NCI-H2196 treated with DMSO at 0.1 percent for 48 hours (cell line): Measurements from ENCODE around the gene MAZ.

Source experiments
- DNase-seq: peaks from one replicate; lab custom pipeline; 2025; ENCODE audit not compliant: unreplicated experiment; lab: John Stamatoyannopoulos, UW

The MAZ gene

DNA sequence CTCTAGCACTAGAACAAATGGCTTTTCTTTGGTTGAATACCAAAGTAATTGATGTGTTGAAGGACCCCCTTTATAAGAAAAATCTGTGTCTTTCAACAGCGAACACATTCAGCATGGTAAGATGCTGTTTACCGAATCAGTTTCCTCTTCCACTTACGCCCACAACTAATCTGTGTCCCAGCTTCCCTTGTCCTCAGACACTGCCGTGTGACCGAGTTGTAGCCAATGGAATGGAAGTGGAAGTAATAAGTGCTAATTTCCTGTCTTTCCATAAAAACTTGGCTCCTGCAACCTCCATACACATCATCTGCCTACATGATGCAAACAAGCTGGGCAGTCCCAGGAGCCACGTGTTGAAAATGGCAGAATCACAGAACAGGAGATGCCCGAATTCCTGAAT is 46.3 kb downstream of the MAZ start:
- DNase-seq: no peak

DNA sequence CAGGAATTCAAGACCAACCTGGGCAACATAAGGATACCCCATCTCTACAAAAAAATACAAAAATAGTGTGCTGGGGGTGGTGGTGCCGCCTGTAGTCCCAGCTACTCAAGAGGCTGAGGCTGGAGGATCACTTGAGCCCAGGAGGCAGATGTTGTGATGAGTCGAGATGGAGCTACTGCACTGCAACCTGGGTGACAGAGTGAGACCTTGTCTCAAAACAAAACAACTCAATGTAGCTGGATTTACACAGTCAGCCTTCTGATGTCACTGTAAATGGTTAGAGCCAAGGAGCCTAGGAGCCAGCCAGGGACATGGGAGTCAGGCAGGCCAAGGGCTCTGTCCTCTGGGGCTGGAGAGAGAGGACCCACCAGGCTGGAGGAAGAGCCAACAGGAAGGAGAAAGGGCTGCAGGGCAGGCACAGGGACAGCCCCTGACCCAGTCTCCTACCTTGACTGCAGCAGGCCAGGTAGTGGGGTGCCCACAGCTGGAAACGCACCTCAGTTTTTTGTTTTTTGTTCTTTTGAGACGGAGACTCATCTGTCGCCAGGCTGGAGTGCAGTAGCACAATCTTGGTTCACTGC is 48.3 kb downstream of the MAZ start:
- no peak for DNase-seq

DNA sequence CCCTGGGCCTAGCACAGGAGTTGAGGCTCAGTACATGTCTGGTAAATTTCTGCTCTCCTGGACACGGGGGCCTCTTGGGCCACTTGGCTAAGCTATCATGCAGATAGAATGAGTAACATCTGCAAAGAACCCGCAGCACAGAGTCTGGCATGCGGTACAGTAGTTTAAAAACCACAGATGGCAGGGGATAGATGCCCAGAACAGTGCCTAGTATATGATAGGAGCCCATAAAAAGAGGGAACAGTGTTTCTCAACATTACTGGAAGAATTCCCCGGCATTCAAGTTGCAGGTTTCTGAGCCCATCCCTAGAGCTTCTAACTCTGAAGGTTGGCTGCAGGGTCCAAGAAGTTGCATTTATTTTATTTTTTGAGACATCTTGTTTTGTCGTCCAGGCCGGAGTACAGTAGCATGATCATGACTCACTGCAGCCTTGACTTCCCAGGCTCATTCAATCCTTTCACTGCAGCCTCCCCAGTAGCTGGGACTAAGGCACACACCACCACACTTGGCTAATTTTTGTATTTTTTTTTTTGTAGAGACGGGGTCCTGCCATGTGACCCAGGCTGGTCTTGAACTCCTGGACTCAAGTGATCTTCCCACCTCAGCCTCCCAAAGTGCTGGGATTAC is 50.9 kb downstream of the MAZ start:
- no peak for DNase-seq

DNA sequence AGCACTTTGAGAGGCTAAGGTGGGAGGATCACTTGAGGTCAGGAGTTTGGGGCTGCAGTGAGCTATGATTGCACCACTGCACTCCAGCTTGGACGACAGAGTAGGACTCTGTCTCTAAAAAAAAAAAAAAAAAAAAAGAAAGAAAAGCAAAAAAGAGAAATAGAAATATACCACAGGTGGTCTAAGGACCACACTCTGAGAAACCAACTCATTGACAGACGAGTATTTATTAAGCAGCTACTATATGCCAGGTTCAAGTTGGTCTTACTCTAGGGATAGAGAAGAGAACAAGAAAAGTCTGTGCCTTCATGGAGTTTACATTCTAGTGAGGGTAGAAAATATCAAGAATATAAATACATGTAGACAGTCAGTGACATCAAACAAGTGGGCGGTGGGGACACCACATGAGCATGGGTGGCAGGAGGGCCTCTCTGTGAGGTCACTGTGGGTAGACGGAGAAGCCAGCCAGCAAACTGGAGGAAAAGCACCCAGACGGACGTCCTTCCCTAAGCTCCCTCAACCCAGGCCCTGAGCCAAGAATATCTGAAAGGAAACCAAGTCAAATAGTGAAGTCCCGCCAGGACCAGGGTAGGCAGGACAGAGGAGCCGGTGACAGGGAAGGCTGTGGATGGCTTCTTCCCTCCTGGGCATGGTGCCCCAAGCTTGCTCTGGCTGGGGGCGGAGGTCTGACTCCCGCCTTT is 52.0 kb downstream of the MAZ start:
- DNase-seq: no peak

DNA sequence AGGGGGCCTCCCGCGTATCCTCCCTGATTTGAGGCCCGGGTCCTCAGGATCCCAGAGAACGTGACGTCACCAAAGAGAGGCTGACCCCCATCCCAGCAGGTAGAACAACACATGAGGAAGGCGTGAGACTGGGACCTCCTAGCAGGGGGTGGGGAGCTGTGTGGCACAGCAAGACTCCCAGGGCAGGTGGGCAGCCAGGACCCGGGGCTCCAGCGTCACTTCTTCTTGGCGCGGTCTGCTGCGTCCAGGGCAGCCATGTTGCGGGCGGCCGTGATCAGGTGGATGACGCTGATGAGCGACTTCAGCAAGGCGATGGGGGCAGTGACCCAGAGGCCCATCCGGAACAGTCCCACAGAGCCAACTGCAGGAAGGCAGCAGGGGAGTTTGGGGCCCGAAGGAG is 52.6 kb downstream of the MAZ start:
- DNase-seq: no peak

DNA sequence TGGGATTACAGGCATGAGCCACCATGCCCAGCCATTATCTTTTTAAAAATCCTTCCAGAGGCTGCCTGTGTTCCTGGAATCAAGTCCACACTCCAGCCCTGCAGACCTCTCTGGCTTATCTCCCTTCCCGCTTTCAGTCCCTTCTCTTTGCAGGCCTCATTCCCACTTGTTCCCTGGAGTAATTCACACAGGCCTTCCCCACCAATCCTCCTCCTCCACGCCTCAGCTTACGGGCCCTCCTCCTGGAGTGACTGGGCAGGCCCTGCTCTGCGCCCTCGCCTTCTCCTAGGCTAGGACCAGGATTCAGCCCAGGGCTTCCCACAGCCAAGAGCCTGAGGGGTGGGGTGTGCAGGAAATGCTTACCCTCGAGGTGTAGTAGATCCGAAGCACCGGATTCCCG is 53.9 kb downstream of the MAZ start:
- no peak for DNase-seq
